Measurements from ENCODE around the gene TECTB. TPM values are rescaled to one million over a fixed set of nuclear protein-coding genes. Genes with fewer than 3 reads are reported as not detected.
"Not testable (repeated sequence)": the region's sequence is repeated elsewhere in the genome, so short reads cannot be mapped to it uniquely, and the experiment has no call there.

Gene TECTB
- total RNA-seq, result not detected in 2 replicates

- no peak for DNase-seq (ENCODE audit: low read depth)
Observed at GRCh38 chr10:112283100-112283499, at the start of gene TECTB. TSS of gene TECTB (plus strand) at chr10:112283400. CDS start at chr10:112283735, 335 bp downstream.

GRCh38 chr10:112235141-112235540 is 48.1 kb upstream of the TECTB start:
- DNase-seq (ENCODE audit: low read depth), result no peak

GRCh38 chr10:112235920-112236319 is 47.3 kb upstream of the TECTB start:
- DNase-seq (ENCODE audit: low read depth), result no peak

- DNase-seq (ENCODE audit: low read depth), result no peak
Observed at GRCh38 chr10:112236486-112236885, 46.7 kb upstream of the TECTB start.

- DNase-seq (ENCODE audit: low read depth), result no peak
Observed at GRCh38 chr10:112239347-112239746, 43.9 kb upstream of the TECTB start.

GRCh38 chr10:112240441-112240840 is 42.8 kb upstream of the TECTB start:
- DNase-seq (ENCODE audit: low read depth), result no peak

GRCh38 chr10:112241651-112242341 is 41.4 kb upstream of the TECTB start:
- DNase-seq (ENCODE audit: low read depth), result no peak

- DNase-seq (ENCODE audit: low read depth), result no peak
Observed at GRCh38 chr10:112242769-112243168, 40.4 kb upstream of the TECTB start.

- DNase-seq (ENCODE audit: low read depth), result no peak
Observed at GRCh38 chr10:112243713-112244112, 39.5 kb upstream of the TECTB start.

- DNase-seq (ENCODE audit: low read depth), result no peak
Observed at GRCh38 chr10:112244197-112244596, 39.0 kb upstream of the TECTB start.

GRCh38 chr10:112247791-112248190 is 35.4 kb upstream of the TECTB start:
- no peak for DNase-seq (ENCODE audit: low read depth)

GRCh38 chr10:112248584-112249295 is 34.5 kb upstream of the TECTB start:
- no peak for DNase-seq (ENCODE audit: low read depth)

GRCh38 chr10:112249722-112250121 is 33.5 kb upstream of the TECTB start:
- no peak for DNase-seq (ENCODE audit: low read depth)

- DNase-seq (ENCODE audit: low read depth), result no peak
Observed at GRCh38 chr10:112250555-112250954, 32.6 kb upstream of the TECTB start.

GRCh38 chr10:112251238-112251637 is 32.0 kb upstream of the TECTB start:
- DNase-seq (ENCODE audit: low read depth), result not testable (repeated sequence)

GRCh38 chr10:112258407-112258806 is 24.8 kb upstream of the TECTB start:
- no peak for DNase-seq (ENCODE audit: low read depth)

- no peak for DNase-seq (ENCODE audit: low read depth)
Observed at GRCh38 chr10:112259688-112260087, 23.5 kb upstream of the TECTB start.

- DNase-seq (ENCODE audit: low read depth), result no peak
Observed at GRCh38 chr10:112260831-112261230, 22.4 kb upstream of the TECTB start.

GRCh38 chr10:112261281-112261822 is 21.8 kb upstream of the TECTB start:
- DNase-seq (ENCODE audit: low read depth), result peak; percentile 89

GRCh38 chr10:112262546-112262945 is 20.7 kb upstream of the TECTB start:
- no peak for DNase-seq (ENCODE audit: low read depth)

- no peak for DNase-seq (ENCODE audit: low read depth)
Observed at GRCh38 chr10:112265745-112266144, 17.5 kb upstream of the TECTB start.

- DNase-seq (ENCODE audit: low read depth), result no peak
Observed at GRCh38 chr10:112269266-112269665, 13.9 kb upstream of the TECTB start.

- peak; percentile 26 for DNase-seq (ENCODE audit: low read depth)
Observed at GRCh38 chr10:112271982-112272381, 11.2 kb upstream of the TECTB start.

Measured in renal cortical epithelial cell (primary cell).